Mucosa of descending colon (tissue), 3 donors: Measurements from ENCODE around the gene CRACR2A. TPM values are rescaled to one million over a fixed set of nuclear protein-coding genes. Genes with fewer than 3 reads are reported as not detected.
A peak's percentile ranks its signal among the peaks of the same experiment; 100 is the strongest.

Experiments used
- ATAC-seq: fragments of 200-7000 bp; cut with Tn5 transposase; one replicate; pipeline ENCODE4 v1.9.1; 2020; ENCODE audit warnings: mild to moderate bottlenecking, moderate library complexity
- DNase-seq, 3 donors: peaks; one replicate each; pipeline ENCODE4 v3.0.0-alpha.2; 2020
- H3K36me3 ChIP-seq: fragments of 200-600 bp; one replicate; pipeline ENCODE4 v1.8.0; 2021; ENCODE audit warnings: low read depth, mild to moderate bottlenecking
- H3K4me1 ChIP-seq: fragments of 200-600 bp; one replicate; pipeline ENCODE4 v1.8.0; 2021; ENCODE audit warnings: low read depth, mild to moderate bottlenecking
- H3K4me3 ChIP-seq: fragments of 200-600 bp; one replicate; pipeline ENCODE4 v1.8.0; 2021; ENCODE audit warnings: mild to moderate bottlenecking
- H3K9me3 ChIP-seq: fragments of 200-600 bp; one replicate; pipeline ENCODE4 v1.8.0; 2021; ENCODE audit warnings: mild to moderate bottlenecking
- intact Hi-C, 2 donors: fragments of 100-400 bp; cut with DNase I in 1 of 2; cut with micrococcal nuclease in 1 of 2; formaldehyde crosslinking; loops; one replicate each; pipeline versions ENCODE4 v1.11.0 to v1.11.1; 2022; cut with DNase I, micrococcal nuclease
- total RNA-seq, 3 donors: library from RNA; stranded (reverse); fragmentation: NEBNext Ultra II Directional in 2 of 3; extraction: Animal tissue kit (Norgen Biotek cat#: 25700) in 2 of 3; gene quantifications; one replicate each; pipeline versions ENCODE4 v1.2.1 to v1.2.4, GENCODE V29; 2021 to 2023
- TF ChIP-seq, protein P1 (sequence below): fragments of 200-600 bp; IDR thresholded peaks from one replicate; pipeline ENCODE4 v1.8.0; 2022; ENCODE audit warnings: antibody characterized with exemption, mild to moderate bottlenecking
- donor health status: DM: no; HTN: no; CAD: no; lungs with moderate emphysema.
- donor health status: DM: no; HTN: no; CAD: no.
- donor health status: DM: no; HTN: yes; CAD: no.

CRACR2A gene
- total RNA-seq, 3 donors from 2014 or later: 26.9 to 72.5 (median 69.7) TPM

GRCh38 chr12:3775385-3776035 is 22.6 kb upstream of the CRACR2A start:
- no peaks in the 10 kb centered on the region for H3K9me3 ChIP-seq
- TF ChIP-seq, protein P1, sequence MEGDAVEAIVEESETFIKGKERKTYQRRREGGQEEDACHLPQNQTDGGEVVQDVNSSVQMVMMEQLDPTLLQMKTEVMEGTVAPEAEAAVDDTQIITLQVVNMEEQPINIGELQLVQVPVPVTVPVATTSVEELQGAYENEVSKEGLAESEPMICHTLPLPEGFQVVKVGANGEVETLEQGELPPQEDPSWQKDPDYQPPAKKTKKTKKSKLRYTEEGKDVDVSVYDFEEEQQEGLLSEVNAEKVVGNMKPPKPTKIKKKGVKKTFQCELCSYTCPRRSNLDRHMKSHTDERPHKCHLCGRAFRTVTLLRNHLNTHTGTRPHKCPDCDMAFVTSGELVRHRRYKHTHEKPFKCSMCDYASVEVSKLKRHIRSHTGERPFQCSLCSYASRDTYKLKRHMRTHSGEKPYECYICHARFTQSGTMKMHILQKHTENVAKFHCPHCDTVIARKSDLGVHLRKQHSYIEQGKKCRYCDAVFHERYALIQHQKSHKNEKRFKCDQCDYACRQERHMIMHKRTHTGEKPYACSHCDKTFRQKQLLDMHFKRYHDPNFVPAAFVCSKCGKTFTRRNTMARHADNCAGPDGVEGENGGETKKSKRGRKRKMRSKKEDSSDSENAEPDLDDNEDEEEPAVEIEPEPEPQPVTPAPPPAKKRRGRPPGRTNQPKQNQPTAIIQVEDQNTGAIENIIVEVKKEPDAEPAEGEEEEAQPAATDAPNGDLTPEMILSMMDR: no peak

GRCh38 chr12:3772380-3772779 is 19.5 kb upstream of the CRACR2A start:
- H3K4me3 ChIP-seq: no peak overlapping the region
- ATAC-seq: no peak
- no peaks in the 10 kb centered on the region for H3K9me3 ChIP-seq
- no peaks in the 10 kb centered on the region for H3K4me1 ChIP-seq
- intact Hi-C loops: loop anchor here (10.0 kb wide), 2 partner anchors 118 to 468 kb away; no protein-coding TSS in a partner anchor
- DNase-seq: no peak
- TF ChIP-seq, protein P1: no peak
- H3K36me3 ChIP-seq: no peaks in the 10 kb centered on the region

More at GRCh38 chr12:3775385-3776035, 22.6 kb upstream of the CRACR2A start:
- ATAC-seq (no peak), DNase-seq (no peak)
- H3K4me3 ChIP-seq: no peak overlapping the region
- intact Hi-C loops: loop anchor here (5.0 to 10.0 kb wide), 3 partner anchors 118 to 471 kb away; no protein-coding TSS in a partner anchor
- no peaks in the 10 kb centered on the region for H3K4me1 ChIP-seq
- H3K36me3 ChIP-seq: no peaks in the 10 kb centered on the region

GRCh38 chr12:3771853-3772252 is 18.9 kb upstream of the CRACR2A start:
- H3K4me1 ChIP-seq: no peaks in the 10 kb centered on the region
- ATAC-seq (peak; percentile 55), DNase-seq (no peak)
- H3K9me3 ChIP-seq: no peaks in the 10 kb centered on the region
- no peak overlapping the region for H3K4me3 ChIP-seq
- TF ChIP-seq, protein P1: no peak
- no peaks in the 10 kb centered on the region for H3K36me3 ChIP-seq
- intact Hi-C loops: loop anchor here (10.0 kb wide), 2 partner anchors 117 to 467 kb away; no protein-coding TSS in a partner anchor

DNA sequence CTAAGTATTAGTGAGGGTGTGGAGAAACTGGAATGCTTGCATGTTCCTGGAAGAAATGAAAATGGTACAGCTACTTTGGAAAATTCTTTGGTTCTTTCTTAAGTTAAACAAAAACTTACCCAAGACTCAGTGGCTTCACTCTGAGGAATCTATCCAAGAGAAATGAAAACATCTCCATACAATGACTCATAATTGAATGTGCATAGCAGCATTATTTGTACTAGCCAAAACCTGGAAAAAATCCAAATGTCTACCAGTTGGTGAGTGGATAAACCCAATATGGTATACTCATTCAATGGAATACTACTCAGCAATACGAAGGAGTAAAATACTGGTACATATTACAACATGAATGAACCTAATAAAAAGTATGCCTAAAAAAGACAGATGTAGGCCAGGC is 18.0 kb upstream of the CRACR2A start:
- no peaks in the 10 kb centered on the region for H3K36me3 ChIP-seq
- intact Hi-C loops: loop anchor here (10.0 kb wide), 2 partner anchors 116 to 466 kb away; no protein-coding TSS in a partner anchor
- ATAC-seq: no peak
- TF ChIP-seq, protein P1: no peak
- no peaks in the 10 kb centered on the region for H3K4me1 ChIP-seq
- no peaks in the 10 kb centered on the region for H3K9me3 ChIP-seq
- DNase-seq: no peak
- H3K4me3 ChIP-seq: no peak overlapping the region

- Histone ChIP-seq H3K9me3 (no peaks in the 10 kb centered on the region), H3K4me1 (no peaks in the 10 kb centered on the region), H3K36me3 (no peaks in the 10 kb centered on the region), H3K4me3 (no peak overlapping the region)
- TF ChIP-seq, protein P1: no peak
- ATAC-seq: no peak
- DNase-seq: no peak
- intact Hi-C loops: no loop called here
These were observed 16.1 kb upstream of the CRACR2A start for GRCh38 chr12:3768911-3769447.
